OCI-LY3 (cell line): ENCODE data around the gene REPS2.

Experiments used
- H2AFZ ChIP-seq: fragments of 200-600, 300-600 bp; shearing (Covaris generic); 2 replicates; pipeline ENCODE4 v1.6.0; 2014; ENCODE audit warnings: antibody characterized with exemption, low read depth, low read length
- H3K27ac ChIP-seq: fragments of 200-600, 300-600 bp; sonication (generic); 2 replicates; pipeline ENCODE4 v1.5.1; 2014; ENCODE audit warnings: mild to moderate bottlenecking, low read length, moderate library complexity, mixed read lengths
- H3K27me3 ChIP-seq: fragments of 200-600, 300-600 bp; sonication (generic); 2 replicates; pipeline ENCODE4 v1.6.1; 2014; ENCODE audit warnings: low read depth, low read length, mixed read lengths
- H3K36me3 ChIP-seq: fragments of 200-600, 300-600 bp; sonication (generic); replicated peaks from 2 replicates; pipeline ENCODE3; 2014; ENCODE audit warnings: low read depth, low read length, mixed read lengths
- H3K4me1 ChIP-seq: fragments of 300-600, 200-600 bp; sonication (generic); 2 replicates; pipeline ENCODE4 v1.6.1; 2014; ENCODE audit warnings: low read length, mixed read lengths
- H3K4me2 ChIP-seq: fragments of 200-600, 300-600 bp; sonication (generic); 2 replicates; pipeline ENCODE4 v1.6.1; 2014; ENCODE audit warnings: low read length, mixed read lengths
- H3K4me3 ChIP-seq: fragments of 300-600, 200-600 bp; sonication (generic); 2 replicates; pipeline ENCODE4 v1.5.1; 2014; ENCODE audit warnings: antibody characterized with exemption, mild to moderate bottlenecking, low read length, moderate library complexity
- H3K79me2 ChIP-seq: fragments of 300-600, 200-600 bp; shearing (Covaris generic); 2 replicates; pipeline ENCODE4 v1.6.1; 2014; ENCODE audit warnings: mild to moderate bottlenecking, low read length, mixed read lengths
- H3K9ac ChIP-seq: fragments of 300-600, 200-600 bp; shearing (Covaris generic); 2 replicates; pipeline ENCODE4 v1.6.0; 2014; ENCODE audit warnings: mild to moderate bottlenecking, low read length, moderate library complexity
- H3K9me3 ChIP-seq: fragments of 200-600, 300-600 bp; shearing (Covaris generic); 2 replicates; pipeline ENCODE4 v1.6.1; 2014; ENCODE audit warnings: low read length, mixed read lengths; ENCODE audit not compliant: insufficient read depth
- H4K20me1 ChIP-seq: fragments of 200-600, 300-600 bp; sonication (generic); 2 replicates; pipeline ENCODE4 v1.6.1; 2016; ENCODE audit warnings: low read length, mixed read lengths; ENCODE audit not compliant: insufficient read depth
- CTCF ChIP-seq: fragments of 200-600, 300-600 bp; sonication (generic); IDR thresholded peaks from 2 replicates; pipeline ENCODE4 v1.5.1; 2014; ENCODE audit warnings: antibody characterized with exemption, low read length, low read depth
- EZH2phosphoT487 ChIP-seq: fragments of 200-600 bp; shearing (Covaris generic); IDR thresholded peaks from 2 replicates; pipeline ENCODE4 v1.6.1; 2018; ENCODE audit warnings: antibody characterized with exemption, mixed run types, low read depth

Gene REPS2

DNA sequence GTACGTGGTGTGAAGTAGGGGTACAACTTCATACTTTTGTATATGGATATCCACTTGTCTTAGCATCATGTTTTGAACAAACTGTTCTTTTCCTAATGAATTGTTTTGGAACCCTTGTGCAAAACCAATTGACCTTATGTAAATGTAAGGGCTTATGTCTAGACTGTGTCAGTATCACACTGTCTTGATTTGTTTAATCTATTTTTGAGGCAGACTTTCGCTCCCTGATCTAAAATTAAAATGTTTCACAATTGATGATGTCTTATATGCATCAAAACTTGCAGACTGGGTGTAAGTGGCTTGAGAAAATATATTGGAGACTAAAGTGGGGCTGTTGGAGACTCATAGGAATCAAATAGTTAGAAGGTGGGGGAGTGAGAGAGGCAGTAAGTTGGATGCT is 25.2 kb downstream of the REPS2 start:
- H3K4me2 ChIP-seq: no peak overlapping the region
- H3K79me2 ChIP-seq: no peaks in the 10 kb centered on the region
- H3K9me3 ChIP-seq: no peaks in the 10 kb centered on the region
- H3K4me3 ChIP-seq: no peak overlapping the region
- peaks cover 12% of the 10 kb centered on the region for H3K4me1 ChIP-seq
- TF ChIP-seq CTCF (no peak), EZH2phosphoT487 (no peak)
- H3K36me3 ChIP-seq: no peaks in the 10 kb centered on the region
- no peaks in the 10 kb centered on the region for H3K27me3 ChIP-seq
- no peak overlapping the region for H3K27ac ChIP-seq
- H4K20me1 ChIP-seq: no peaks in the 10 kb centered on the region
- H2AFZ ChIP-seq: no peak overlapping the region
- H3K9ac ChIP-seq: no peak overlapping the region

- no peaks in the 10 kb centered on the region for H3K9me3 ChIP-seq
- H3K4me2 ChIP-seq: no peak overlapping the region
- no peaks in the 10 kb centered on the region for H4K20me1 ChIP-seq
- TF ChIP-seq CTCF: no peak
- no peak for TF ChIP-seq EZH2phosphoT487
- no peak overlapping the region for H3K4me3 ChIP-seq
- H3K36me3 ChIP-seq: no peaks in the 10 kb centered on the region
- no peak overlapping the region for H3K9ac ChIP-seq
- no peaks in the 10 kb centered on the region for H3K27me3 ChIP-seq
- H3K79me2 ChIP-seq: no peaks in the 10 kb centered on the region
- peaks cover 12% of the 10 kb centered on the region for H3K4me1 ChIP-seq
- H2AFZ ChIP-seq: no peak overlapping the region
- no peak overlapping the region for H3K27ac ChIP-seq
These were observed 28.8 kb downstream of the REPS2 start for GRCh38 chrX:16975233-16975632.

DNA sequence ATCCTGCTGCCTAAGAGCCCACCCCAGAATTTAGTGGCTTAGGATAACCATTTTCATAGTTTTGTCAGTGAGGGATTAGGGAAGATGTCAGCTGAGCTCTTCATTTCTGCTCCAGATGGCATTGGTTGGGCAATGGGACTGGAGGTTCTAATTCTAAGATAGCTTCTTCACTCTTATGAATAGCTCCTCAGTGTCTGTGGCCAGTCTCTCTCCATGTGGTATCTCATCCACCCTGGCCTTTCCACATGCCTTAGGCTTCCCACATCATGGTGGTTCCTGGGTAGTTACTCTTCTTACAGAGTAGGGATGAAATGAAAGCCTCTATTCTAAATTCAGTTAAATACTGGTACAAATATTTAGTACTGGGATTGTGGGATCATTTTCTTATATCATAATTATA is 31.3 kb downstream of the REPS2 start:
- Histone ChIP-seq H3K4me1 (peaks cover 6% of the 10 kb centered on the region; the same call in 1 of the 2 replicates), H3K4me2 (no peak overlapping the region), H3K79me2 (no peaks in the 10 kb centered on the region), H3K27ac (no peak overlapping the region), H3K4me3 (no peak overlapping the region), H3K27me3 (no peaks in the 10 kb centered on the region), H2AFZ (no peak overlapping the region), H4K20me1 (no peaks in the 10 kb centered on the region), H3K9ac (no peak overlapping the region), H3K9me3 (no peaks in the 10 kb centered on the region), H3K36me3 (no peaks in the 10 kb centered on the region)
- TF ChIP-seq EZH2phosphoT487 (no peak), CTCF (no peak)

DNA sequence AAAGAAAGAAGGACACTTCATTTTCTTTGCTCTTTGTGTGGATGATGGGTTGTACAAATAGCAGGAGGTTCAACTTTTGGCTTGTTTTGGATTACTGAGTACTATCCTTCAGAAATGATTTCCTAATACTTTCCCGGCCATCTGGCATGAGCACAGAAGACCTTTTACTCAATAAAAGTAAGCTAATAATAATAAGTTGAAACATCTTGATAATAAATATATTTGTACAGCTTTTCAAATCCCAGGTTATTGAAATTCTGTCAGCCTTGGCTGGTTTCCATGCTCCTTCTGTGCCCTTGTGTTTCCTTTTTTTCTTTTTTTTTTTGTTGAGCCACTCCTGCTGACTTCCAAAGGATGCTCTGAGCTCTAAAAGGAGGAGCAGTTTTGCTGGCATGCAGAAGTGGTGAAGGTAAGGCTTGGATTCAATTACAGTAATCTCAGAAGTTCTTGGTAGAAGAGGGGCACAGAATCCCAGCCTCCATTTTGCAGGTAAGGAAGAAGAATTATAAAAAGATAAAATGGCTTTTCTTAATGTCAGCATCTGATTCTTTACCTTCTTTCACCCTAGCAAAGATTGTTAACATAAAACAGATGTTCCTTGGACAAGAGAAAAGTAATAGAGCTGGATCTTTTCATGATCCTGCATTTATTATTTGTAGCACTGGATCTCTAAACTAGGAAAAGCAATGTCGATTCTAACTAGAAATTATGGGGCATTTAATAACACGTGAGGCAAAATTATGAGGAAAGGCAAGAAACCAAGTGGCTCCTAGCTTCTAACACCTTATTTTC is 31.9 kb downstream of the REPS2 start:
- no peaks in the 10 kb centered on the region for H3K9me3 ChIP-seq
- H2AFZ ChIP-seq: no peak overlapping the region
- H3K27ac ChIP-seq: no peak overlapping the region
- H3K9ac ChIP-seq: no peak overlapping the region
- no peaks in the 10 kb centered on the region for H4K20me1 ChIP-seq
- no peaks in the 10 kb centered on the region for H3K27me3 ChIP-seq
- no peaks in the 10 kb centered on the region for H3K36me3 ChIP-seq
- no peaks in the 10 kb centered on the region for H3K79me2 ChIP-seq
- peaks cover 6% of the 10 kb centered on the region; the same call in 1 of the 2 replicates for H3K4me1 ChIP-seq
- TF ChIP-seq EZH2phosphoT487 (no peak), CTCF (no peak)
- H3K4me2 ChIP-seq: no peak overlapping the region
- H3K4me3 ChIP-seq: no peak overlapping the region
